Trophoblast cell (in vitro differentiated cells and primary cell): ENCODE results near the gene MAP2K5.

Experiments
- DNase-seq, 2 donors: peaks; one replicate each; pipeline ENCODE4 v3.0.0-alpha.2; 2016
- H2AFZ ChIP-seq: 2 replicates; pipeline ENCODE4 v1.6.1; 2013; ENCODE audit warnings: low read length, moderate library complexity, mild to moderate bottlenecking; ENCODE audit not compliant: insufficient read depth, poor library complexity
- H2AK5ac ChIP-seq: 2 replicates; pipeline ENCODE4 v1.6.1; 2013; ENCODE audit warnings: mild to moderate bottlenecking, low read length
- H2BK120ac ChIP-seq: 2 replicates; pipeline ENCODE4 v1.6.1; 2013; ENCODE audit warnings: low read length, mild to moderate bottlenecking, moderate library complexity; ENCODE audit not compliant: insufficient read depth, poor library complexity
- H2BK12ac ChIP-seq: 2 replicates; pipeline ENCODE4 v1.6.1; 2013; ENCODE audit warnings: mild to moderate bottlenecking, low read length, moderate library complexity
- H2BK5ac ChIP-seq: 2 replicates; pipeline ENCODE4 v1.6.1; 2013; ENCODE audit warnings: low read length, low read depth, moderate library complexity, mild to moderate bottlenecking; ENCODE audit not compliant: poor library complexity
- H3K14ac ChIP-seq: 2 replicates; pipeline ENCODE4 v1.6.1; 2013; ENCODE audit warnings: mild to moderate bottlenecking, low read length
- H3K18ac ChIP-seq: 2 replicates; pipeline ENCODE4 v1.6.1; 2013; ENCODE audit warnings: mild to moderate bottlenecking, low read length
- H3K23ac ChIP-seq: 2 replicates; pipeline ENCODE4 v1.6.1; 2013; ENCODE audit warnings: low read length
- H3K27ac ChIP-seq: 2 replicates; pipeline ENCODE4 v1.5.1; 2013; ENCODE audit warnings: low read depth, mild to moderate bottlenecking, inconsistent platforms, low read length, moderate library complexity
- H3K27me3 ChIP-seq: 2 replicates; pipeline ENCODE4 v1.6.1; 2013; ENCODE audit warnings: inconsistent platforms, mild to moderate bottlenecking, low read length, moderate library complexity; ENCODE audit not compliant: insufficient read depth
- H3K36me3 ChIP-seq, 2 experiments: 1 replicate in 1 of 2; 2 replicates in 1 of 2; pipeline ENCODE4 v1.6.1; 2013; ENCODE audit warnings: low read length in 2 of 2, mild to moderate bottlenecking in 2 of 2, moderate library complexity in 1 of 2; ENCODE audit not compliant: insufficient read depth in 2 of 2, control insufficient read depth in 1 of 2
- H3K4ac ChIP-seq: 2 replicates; pipeline ENCODE4 v1.6.1; 2013; ENCODE audit warnings: low read depth, mild to moderate bottlenecking, low read length, moderate library complexity
- H3K4me1 ChIP-seq, 2 experiments: 1 replicate in 1 of 2; 2 replicates in 1 of 2; pipeline ENCODE4 v1.6.1; 2013; ENCODE audit warnings: low read length in 2 of 2, mild to moderate bottlenecking in 2 of 2, moderate library complexity in 1 of 2; ENCODE audit not compliant: insufficient read depth in 2 of 2, control insufficient read depth in 1 of 2
- H3K4me2 ChIP-seq: 2 replicates; pipeline ENCODE4 v1.6.1; 2013; ENCODE audit warnings: inconsistent platforms, mild to moderate bottlenecking, low read length, moderate library complexity
- H3K4me3 ChIP-seq: 2 replicates; pipeline ENCODE4 v1.5.1; 2013; ENCODE audit warnings: mild to moderate bottlenecking, low read depth, low read length, inconsistent platforms
- H3K79me1 ChIP-seq: one replicate; pipeline ENCODE4 v1.6.1; 2013; ENCODE audit warnings: low read length
- H3K79me2 ChIP-seq: 2 replicates; pipeline ENCODE4 v1.6.1; 2013; ENCODE audit warnings: low read length, mild to moderate bottlenecking; ENCODE audit not compliant: control insufficient read depth, insufficient read depth, poor library complexity
- H3K9ac ChIP-seq: 2 replicates; pipeline ENCODE4 v1.6.1; 2013; ENCODE audit warnings: mild to moderate bottlenecking, low read length
- H3K9me3 ChIP-seq: 2 replicates; pipeline ENCODE4 v1.6.1; 2013; ENCODE audit warnings: low read depth, mild to moderate bottlenecking, control low read depth, inconsistent platforms, low read length; ENCODE audit not compliant: insufficient read depth
- H4K12ac ChIP-seq: 2 replicates; pipeline ENCODE4 v1.6.1; 2013; ENCODE audit warnings: low read depth, mild to moderate bottlenecking, low read length, moderate library complexity
- H4K8ac ChIP-seq: 2 replicates; pipeline ENCODE4 v1.6.1; 2013; ENCODE audit warnings: low read depth, mild to moderate bottlenecking, low read length, moderate library complexity
- H4K91ac ChIP-seq: one replicate; pipeline ENCODE4 v1.6.1; 2013; ENCODE audit warnings: low read depth, mild to moderate bottlenecking, low read length, moderate library complexity
- WGBS: extraction: QIAGEN DNeasy Blood & Tissue Kit; methylation state at CpG from one replicate; pipeline ENCODE4 v1.1.7; 2013; ENCODE audit warnings: missing lambda C conversion rate; ENCODE audit not compliant: insufficient read length, insufficient coverage; ENCODE audit errors: extremely low coverage; 5-methylcytosine and 5-hydroxymethylcytosine counted together

Gene MAP2K5

GRCh38 chr15:67803996-67804843 is 261.7 kb downstream of the MAP2K5 start:
- H4K8ac ChIP-seq, result no peak overlapping the region
- no peaks in the 10 kb centered on the region for H3K27me3 ChIP-seq
- H3K23ac ChIP-seq, result no peak overlapping the region
- no peaks in the 10 kb centered on the region for H3K79me2 ChIP-seq
- peaks cover 0 to 4% of the 10 kb centered on the region in 2 experiments for H3K4me1 ChIP-seq
- no peak overlapping the region for H3K27ac ChIP-seq
- H4K91ac ChIP-seq, result no peak overlapping the region
- no peak overlapping the region for H4K12ac ChIP-seq
- no peak overlapping the region for H2BK120ac ChIP-seq
- no peaks in the 10 kb centered on the region for H3K79me1 ChIP-seq
- no peak for DNase-seq
- peaks cover 2% of the 10 kb centered on the region for H3K9me3 ChIP-seq
- no peak overlapping the region for H3K4me3 ChIP-seq
- H2BK12ac ChIP-seq, result no peak overlapping the region
- no peak overlapping the region for H3K4me2 ChIP-seq
- H2AFZ ChIP-seq, result no peak overlapping the region
- no CpG with 5 or more reads among the region's 27 CpGs for WGBS
- H2AK5ac ChIP-seq, result no peak overlapping the region
- no peak overlapping the region for H3K4ac ChIP-seq
- no peak overlapping the region for H3K14ac ChIP-seq
- H2BK5ac ChIP-seq, result no peak overlapping the region
- H3K36me3 ChIP-seq, result peaks cover 0 to 2% of the 10 kb centered on the region in 2 experiments
- no peak overlapping the region for H3K9ac ChIP-seq
- H3K18ac ChIP-seq, result no peak overlapping the region

DNA sequence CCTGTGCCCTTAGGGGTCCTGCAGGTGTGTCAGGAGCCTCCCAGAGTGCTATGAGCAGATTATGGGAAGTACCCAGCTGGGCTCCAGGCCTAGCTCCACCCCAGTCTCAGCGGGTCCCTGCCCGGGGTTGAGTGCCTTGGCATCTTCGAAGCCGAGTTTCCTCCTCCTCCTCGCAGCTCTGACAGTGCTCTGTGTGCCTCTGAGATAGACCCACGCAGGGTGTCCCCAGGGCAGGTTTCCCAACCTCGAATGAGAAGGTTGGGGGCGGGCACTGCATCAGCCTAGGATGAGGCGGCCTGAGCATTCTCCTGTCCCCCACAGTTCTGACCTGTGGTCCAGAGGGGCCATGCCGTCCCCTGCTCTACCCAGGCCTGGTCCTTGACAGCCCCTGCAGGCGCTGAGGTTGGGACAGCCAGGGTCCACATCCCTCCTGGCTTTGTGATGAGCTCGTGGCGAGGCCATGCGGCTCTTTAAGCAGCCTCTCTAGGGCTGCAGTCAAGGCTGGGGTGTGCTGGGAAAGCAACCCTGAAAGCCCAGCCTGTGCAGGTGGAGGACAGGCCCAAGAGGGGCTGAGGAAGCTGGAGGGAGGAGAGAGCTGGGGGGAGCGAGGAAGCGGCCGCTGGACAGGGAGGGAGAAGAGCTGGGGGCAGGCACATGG is 262.6 kb downstream of the MAP2K5 start:
- H2BK5ac ChIP-seq, result no peak overlapping the region
- H3K27ac ChIP-seq, result no peak overlapping the region
- H3K79me1 ChIP-seq, result no peaks in the 10 kb centered on the region
- peaks cover 0 to 2% of the 10 kb centered on the region in 2 experiments for H3K36me3 ChIP-seq
- no peak overlapping the region for H3K9ac ChIP-seq
- no peak overlapping the region for H2AK5ac ChIP-seq
- H2BK120ac ChIP-seq, result no peak overlapping the region
- no peak overlapping the region for H2AFZ ChIP-seq
- no peak overlapping the region for H3K4ac ChIP-seq
- H4K8ac ChIP-seq, result no peak overlapping the region
- H2BK12ac ChIP-seq, result no peak overlapping the region
- H3K9me3 ChIP-seq, result peaks cover 2% of the 10 kb centered on the region
- DNase-seq, result no peak
- no peak overlapping the region for H4K12ac ChIP-seq
- no peak overlapping the region for H4K91ac ChIP-seq
- H3K4me2 ChIP-seq, result no peak overlapping the region
- no CpG with 5 or more reads among the region's 17 CpGs for WGBS
- no peak overlapping the region for H3K14ac ChIP-seq
- peaks cover 0 to 4% of the 10 kb centered on the region in 2 experiments for H3K4me1 ChIP-seq
- H3K27me3 ChIP-seq, result no peaks in the 10 kb centered on the region
- no peaks in the 10 kb centered on the region for H3K79me2 ChIP-seq
- H3K23ac ChIP-seq, result no peak overlapping the region
- no peak overlapping the region for H3K18ac ChIP-seq
- H3K4me3 ChIP-seq, result no peak overlapping the region

DNA sequence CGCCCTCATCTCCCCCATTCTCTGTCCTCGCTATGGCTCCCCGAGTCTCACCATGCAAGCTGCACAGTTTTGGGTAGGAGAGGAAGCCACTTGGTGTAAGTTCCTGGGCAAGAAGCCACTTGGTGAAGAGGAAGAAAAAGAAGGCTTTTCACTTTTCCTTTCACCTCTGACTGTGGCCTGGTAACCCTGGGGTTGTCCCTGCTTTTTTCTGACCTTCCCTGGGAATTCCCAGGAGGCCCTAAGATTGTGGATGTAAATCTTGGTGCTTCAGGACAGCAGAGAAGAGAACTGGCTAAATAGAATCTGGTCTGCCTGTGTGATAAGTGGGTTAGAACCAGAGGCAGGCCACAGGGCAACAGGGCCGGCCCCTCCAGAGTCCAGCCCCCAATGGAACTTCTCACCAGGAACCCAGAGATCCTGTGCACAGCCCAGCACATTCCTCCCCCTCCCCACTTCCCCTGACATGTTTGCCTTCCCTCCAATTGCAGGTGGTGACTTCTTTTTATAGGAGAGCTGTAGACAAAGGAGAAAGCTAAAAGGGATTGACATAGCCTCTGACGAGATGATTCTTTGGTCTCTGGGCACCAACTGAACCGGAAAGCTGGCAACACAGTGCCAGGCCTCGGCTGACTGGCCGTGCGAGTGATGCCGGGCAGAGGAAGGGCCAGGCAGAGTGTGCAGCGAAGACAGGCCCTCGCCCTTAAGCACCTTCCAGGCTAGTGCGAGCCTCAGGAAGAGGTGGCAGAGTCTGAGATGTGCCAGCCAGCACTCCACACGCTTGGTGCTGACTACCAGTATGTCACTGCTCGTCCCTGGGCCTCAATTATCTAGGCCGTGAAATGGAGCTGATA is 263.4 kb downstream of the MAP2K5 start:
- no CpG with 5 or more reads among the region's 16 CpGs for WGBS
- H3K4me2 ChIP-seq, result no peak overlapping the region
- H2AFZ ChIP-seq, result no peak overlapping the region
- no peak for DNase-seq
- no peak overlapping the region for H2BK12ac ChIP-seq
- no peak overlapping the region for H4K12ac ChIP-seq
- peaks cover 2% of the 10 kb centered on the region for H3K9me3 ChIP-seq
- no peak overlapping the region for H2BK5ac ChIP-seq
- no peak overlapping the region for H4K8ac ChIP-seq
- H3K27ac ChIP-seq, result no peak overlapping the region
- no peak overlapping the region for H3K14ac ChIP-seq
- H3K27me3 ChIP-seq, result no peaks in the 10 kb centered on the region
- peaks cover 0 to 2% of the 10 kb centered on the region in 2 experiments for H3K36me3 ChIP-seq
- no peak overlapping the region for H2BK120ac ChIP-seq
- no peak overlapping the region for H2AK5ac ChIP-seq
- no peaks in the 10 kb centered on the region for H3K79me1 ChIP-seq
- no peak overlapping the region for H3K4ac ChIP-seq
- no peak overlapping the region for H4K91ac ChIP-seq
- no peaks in the 10 kb centered on the region for H3K79me2 ChIP-seq
- H3K18ac ChIP-seq, result no peak overlapping the region
- no peak overlapping the region for H3K9ac ChIP-seq
- H3K4me3 ChIP-seq, result no peak overlapping the region
- no peak overlapping the region for H3K23ac ChIP-seq
- H3K4me1 ChIP-seq, result peaks cover 0 to 4% of the 10 kb centered on the region in 2 experiments

DNA sequence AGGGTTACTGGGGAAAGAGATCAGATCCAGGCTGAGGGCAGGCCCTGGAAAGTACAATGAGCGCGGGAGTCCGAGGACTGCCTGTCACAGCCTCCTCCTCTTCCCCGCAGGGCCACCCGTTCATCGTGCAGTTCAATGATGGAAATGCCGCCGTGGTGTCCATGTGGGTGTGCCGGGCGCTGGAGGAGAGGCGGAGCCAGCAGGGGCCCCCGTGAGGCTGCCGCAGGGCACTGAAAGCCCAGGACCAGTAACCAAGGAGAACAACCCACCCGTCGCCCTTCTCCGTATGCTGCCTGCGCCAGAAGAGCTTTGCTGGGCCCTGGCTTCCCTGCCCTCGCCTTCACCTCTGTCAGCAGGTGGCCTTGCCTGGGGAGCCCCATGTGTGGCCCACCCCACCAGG is 264.0 kb downstream of the MAP2K5 start:
- no peak overlapping the region for H3K4ac ChIP-seq
- H3K23ac ChIP-seq, result no peak overlapping the region
- H3K4me1 ChIP-seq, result peaks cover 0 to 4% of the 10 kb centered on the region in 2 experiments
- H3K18ac ChIP-seq, result no peak overlapping the region
- peaks cover 2% of the 10 kb centered on the region for H3K9me3 ChIP-seq
- DNase-seq, result no peak
- no peaks in the 10 kb centered on the region for H3K79me1 ChIP-seq
- H3K79me2 ChIP-seq, result no peaks in the 10 kb centered on the region
- H3K36me3 ChIP-seq, result peaks cover 0 to 2% of the 10 kb centered on the region in 2 experiments
- no peaks in the 10 kb centered on the region for H3K27me3 ChIP-seq
- no peak overlapping the region for H4K8ac ChIP-seq
- H2BK12ac ChIP-seq, result no peak overlapping the region
- H3K4me2 ChIP-seq, result no peak overlapping the region
- no peak overlapping the region for H3K4me3 ChIP-seq
- H2AFZ ChIP-seq, result no peak overlapping the region
- no peak overlapping the region for H4K91ac ChIP-seq
- no peak overlapping the region for H3K14ac ChIP-seq
- H3K9ac ChIP-seq, result no peak overlapping the region
- no peak overlapping the region for H3K27ac ChIP-seq
- no peak overlapping the region for H2BK120ac ChIP-seq
- H4K12ac ChIP-seq, result no peak overlapping the region
- WGBS, result no CpG with 5 or more reads among the region's 18 CpGs
- H2AK5ac ChIP-seq, result no peak overlapping the region
- H2BK5ac ChIP-seq, result no peak overlapping the region
